ENCODE data around the gene TRAPPC12.

Gene TRAPPC12

DNA sequence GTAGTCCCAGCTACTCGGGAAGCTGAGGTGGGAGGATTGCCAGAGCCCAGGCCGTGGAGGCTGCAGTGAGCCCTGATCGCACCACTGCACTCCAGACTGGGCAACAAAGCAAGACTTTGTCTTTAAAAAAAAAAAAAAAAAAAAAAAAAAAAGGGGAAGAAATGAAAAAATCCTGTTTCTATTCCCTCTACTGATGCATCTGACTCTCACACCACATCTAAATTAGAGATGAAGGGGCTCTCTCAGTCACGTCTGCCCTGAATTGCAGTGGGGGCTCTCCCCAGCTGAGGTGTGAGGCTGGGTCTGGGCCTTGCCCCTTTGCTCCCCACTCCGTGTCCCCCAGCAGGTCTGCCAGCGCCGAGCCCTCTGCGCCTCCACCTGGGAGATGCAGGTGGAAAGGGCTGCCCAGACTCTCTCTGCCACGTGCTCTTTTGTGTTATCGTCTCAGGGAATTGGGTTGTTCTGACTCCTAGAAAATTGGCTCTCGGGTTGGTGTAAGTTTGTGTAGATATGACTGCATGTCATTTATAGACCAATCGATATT lies 30.2 kb downstream of the TRAPPC12 start:
- no peak for DNase-seq

- no peak for DNase-seq
These were observed 31.6 kb downstream of the TRAPPC12 start for GRCh38 chr2:3411103-3411502.

- DNase-seq, result no peak
These were observed 34.2 kb downstream of the TRAPPC12 start for GRCh38 chr2:3413697-3414096.

DNA sequence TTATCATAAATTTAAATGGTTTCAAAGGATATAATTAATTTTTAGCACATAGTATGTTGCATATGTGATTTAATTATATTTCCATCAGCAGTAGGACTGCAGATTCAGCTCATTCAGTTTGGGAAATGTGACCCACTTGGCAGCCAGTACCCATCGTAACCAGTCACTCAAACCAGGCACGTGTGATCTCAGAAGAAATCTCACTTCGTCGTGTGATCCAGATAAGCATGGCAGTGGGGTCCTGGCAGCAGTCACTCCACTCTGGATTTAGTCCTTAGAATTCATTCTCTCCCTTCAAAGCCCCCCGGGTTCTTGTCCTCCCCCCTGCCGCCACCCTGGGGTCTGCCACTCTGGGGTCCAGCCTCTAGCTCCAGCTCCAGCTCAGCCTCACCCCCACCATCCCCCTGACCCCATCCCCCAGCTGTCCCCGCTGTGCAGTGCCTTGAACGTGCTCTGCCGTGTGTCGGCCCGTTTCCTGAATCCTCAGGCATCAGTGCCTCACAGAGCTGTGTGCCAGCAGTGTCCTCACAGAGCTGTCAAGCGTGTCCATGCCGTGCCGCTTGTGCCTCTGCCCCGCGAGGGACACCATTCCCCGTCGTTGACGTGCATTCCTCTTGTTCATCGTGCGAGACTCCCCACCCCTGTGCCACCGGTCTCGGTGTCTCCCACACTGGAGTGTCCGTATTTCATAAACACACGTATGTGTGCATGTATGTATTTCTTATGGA lies 34.8 kb downstream of the TRAPPC12 start:
- DNase-seq, result no peak

DNA sequence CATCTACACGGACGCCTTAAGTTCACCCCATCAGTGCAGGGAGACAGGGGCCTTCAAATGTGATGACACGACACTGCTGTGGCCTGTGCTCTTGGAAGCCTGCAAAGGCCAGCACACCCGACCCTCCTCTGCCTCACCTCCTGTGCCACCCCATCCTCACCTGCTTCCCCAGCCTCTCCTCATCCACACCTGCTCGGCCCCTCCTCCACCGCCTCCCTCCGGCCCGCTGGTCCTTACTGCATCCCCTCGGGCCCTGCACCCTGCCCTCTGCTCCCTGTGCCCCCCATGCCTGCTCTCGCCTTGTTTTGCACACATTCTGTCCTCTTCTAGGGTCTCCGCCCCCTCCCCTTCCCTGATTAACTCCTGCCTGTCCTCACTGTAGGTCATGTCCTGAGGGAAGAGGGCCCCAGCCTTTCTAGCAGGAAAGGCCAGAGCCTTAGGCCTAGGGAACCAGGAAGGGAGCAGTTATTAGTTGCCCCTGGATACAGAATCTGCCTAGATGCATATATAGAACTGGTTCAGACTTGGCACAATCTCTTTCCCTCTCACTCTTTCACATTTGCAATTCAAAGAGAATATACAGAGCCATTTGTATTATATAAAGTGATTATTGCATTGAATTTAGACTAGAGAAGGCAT lies 39.4 kb downstream of the TRAPPC12 start:
- DNase-seq, result no peak

DNA sequence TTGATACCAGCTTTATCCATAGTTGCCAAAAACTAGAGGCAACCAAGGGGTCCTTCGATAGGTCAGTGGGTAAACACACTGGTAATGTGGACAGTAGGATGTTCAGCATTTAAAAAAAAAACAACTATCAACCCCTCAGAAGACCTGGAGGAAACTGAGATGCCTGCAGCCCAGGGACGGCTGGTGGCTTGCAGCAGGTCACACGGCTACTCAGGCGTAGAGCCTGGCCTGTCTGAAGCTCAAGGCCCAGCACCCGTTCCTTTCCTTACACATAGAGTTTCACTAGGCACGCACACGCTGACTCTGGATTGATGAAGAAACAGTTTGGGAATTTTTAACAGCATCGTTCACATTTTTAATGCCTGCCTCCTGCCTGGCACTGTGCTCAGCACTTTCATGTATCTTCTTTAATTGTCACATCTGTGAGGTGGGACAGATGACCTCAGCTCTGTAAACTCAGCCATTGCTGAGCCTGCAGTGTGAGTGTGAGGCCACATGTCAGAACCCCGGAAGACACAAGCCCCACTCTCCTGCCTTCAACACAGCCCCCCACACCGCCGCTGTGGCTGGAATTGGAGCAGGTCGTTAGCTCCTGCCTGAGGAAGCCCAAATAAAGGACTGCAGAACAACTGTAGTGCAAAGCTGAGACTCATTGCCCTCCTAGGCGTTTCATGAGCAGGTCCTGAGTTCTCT lies 40.7 kb downstream of the TRAPPC12 start:
- DNase-seq, result no peak

DNA sequence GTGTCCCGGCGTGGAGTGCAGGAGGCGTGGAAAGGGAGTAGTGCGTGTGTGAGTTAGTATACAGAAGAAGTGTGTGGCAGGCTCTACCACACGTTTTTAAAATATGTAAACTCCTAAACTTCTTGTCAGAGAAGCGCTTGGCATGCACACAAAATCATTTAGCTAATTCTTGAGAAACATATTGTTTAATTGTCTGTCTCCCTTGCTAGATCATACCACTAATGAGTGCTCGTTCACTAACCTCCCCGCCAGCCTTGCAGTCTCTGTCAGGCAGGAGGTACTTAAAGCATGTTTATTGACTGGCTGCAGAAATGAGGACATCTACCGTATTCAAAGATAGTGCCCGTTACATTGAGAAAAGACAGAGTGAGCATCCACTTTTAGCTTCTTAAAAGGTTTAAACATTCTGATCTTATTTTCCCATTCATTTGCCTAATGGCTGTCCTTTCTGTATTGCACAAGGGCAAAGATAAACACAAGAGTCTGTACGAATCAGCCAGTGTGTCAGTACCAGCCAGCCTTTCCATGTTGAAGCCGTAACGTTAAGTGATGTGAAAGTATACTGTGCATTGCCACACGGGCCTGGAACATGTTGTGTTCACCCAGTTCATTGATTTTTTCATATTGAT lies 41.4 kb downstream of the TRAPPC12 start:
- DNase-seq, result no peak

GRCh38 chr2:3421580-3421979 lies 42.1 kb downstream of the TRAPPC12 start:
- no peak for DNase-seq

DNA sequence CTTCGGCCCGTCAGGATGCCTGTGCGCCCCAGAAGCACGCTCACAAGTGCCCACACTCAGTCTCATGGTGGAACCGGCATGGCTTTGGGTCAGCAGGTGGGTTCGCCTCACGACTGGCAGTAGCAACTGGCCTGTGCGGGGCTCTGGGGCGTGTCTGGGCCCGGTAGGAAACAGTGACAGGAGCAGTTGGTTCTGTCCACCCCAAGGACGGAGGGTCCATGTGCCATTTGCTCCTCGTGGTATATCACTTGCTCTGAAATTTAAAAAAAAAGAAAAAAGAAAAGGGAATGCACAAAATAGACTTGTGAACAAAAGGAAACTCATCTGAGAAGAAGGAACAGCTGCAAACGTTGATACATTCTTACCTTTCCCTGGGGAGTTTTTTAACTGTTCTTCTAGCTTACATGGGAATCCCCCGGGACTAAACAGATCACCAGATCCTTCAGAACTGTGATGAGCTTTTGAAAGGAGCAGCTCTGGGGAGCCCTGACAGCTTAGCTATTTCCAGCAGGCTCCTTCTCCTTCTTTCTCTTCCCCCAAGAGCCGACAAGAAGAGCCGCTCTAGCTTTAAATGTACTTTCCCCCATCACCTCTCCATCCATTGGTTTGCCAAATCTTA lies 42.8 kb downstream of the TRAPPC12 start:
- no peak for DNase-seq

GRCh38 chr2:3423492-3424170 lies 44.1 kb downstream of the TRAPPC12 start:
- DNase-seq, result peak; percentile 71

DNA sequence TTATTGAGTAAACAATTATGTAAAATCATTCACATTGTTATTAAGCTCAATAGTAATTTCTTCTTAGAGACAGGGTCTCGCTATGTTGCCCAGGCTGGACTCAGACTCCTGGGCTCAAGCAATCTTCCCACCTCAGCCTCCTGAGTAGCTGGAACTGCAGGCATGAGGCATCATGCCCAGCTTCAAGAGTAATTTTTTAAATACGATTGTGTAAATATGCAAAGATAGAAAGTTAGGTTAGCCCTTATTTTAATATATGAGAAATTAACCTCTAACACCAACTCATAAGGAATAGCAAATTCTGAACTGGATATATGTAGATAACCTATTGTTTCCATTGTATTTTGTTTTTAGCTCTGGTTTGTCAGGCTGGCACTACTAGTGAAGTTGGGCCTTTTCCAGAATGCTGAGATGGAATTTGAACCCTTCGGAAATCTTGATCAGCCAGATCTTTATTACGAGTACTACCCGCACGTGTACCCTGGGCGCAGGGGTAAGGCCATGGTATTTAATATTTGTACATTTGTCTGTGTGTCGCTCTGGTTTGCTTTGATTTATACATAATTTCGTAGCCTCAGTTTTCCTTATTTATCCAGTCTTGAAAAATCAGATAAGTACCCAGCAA lies 44.8 kb downstream of the TRAPPC12 start:
- no peak for DNase-seq

- no peak for DNase-seq
These were observed 47.1 kb downstream of the TRAPPC12 start for GRCh38 chr2:3426615-3427014.

DNA sequence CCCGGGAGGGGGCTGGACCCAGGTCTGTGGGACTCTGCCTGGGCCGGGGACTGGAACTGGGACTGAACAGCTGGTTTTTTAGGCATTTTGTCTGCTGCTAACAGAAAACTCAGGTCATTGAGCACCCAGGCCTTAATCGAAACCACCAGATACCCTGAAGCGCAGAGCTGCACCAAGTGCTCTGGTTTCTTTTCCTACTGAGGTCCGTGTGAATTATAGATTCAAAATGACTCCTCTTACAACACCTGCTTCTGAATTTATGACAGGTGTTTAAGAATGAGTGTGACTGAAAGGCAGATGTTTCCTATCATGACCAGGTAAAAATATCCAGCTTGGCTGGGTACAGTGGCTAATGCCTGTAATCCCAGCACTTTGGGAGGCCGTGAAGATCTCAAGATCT lies 47.8 kb downstream of the TRAPPC12 start:
- no peak for DNase-seq

GRCh38 chr2:3428577-3428976 lies 49.1 kb downstream of the TRAPPC12 start:
- no peak for DNase-seq

GRCh38 chr2:3429066-3429610 lies 49.6 kb downstream of the TRAPPC12 start:
- DNase-seq, result no peak

DNA sequence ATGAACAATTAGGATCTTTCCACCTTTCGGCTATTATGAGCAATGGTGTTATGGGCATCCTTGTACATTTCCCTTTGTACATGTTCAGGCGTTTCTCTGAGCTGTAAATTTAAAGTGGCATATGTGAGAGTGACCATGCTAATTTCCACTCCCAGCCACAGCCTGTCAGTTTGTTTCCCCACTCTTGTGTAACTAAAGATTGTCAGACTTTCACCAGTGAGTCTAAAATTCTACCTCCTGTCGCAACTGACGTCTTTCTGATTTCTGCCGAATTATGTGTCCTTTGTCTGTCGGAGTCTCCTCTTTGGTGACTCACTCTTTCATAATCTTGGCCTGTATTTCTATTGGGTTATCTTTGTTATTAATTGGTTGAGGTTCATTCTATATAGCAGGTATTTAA lies 50.7 kb downstream of the TRAPPC12 start:
- no peak for DNase-seq

GRCh38 chr2:3430740-3431490 lies 51.4 kb downstream of the TRAPPC12 start:
- no peak for DNase-seq

DNA sequence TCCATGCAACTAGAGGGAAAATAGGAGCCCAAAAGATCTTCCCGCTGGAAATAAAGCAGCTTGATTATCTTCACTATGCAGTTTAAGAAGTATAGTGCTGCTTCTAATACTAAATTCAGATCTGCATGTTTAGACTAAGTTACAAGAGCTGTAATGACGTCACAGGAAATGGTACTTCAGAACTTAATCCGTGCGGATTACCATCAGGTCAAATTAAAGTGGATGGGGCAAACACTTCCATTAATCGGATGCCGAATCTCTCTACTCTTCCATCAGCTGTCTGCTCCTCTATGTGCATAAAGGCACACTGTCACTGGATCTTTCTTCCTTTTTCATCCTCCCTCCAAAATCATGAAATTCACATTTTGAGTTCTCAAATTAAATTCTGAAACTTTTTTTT lies 52.6 kb downstream of the TRAPPC12 start:
- DNase-seq, result no peak

DNA sequence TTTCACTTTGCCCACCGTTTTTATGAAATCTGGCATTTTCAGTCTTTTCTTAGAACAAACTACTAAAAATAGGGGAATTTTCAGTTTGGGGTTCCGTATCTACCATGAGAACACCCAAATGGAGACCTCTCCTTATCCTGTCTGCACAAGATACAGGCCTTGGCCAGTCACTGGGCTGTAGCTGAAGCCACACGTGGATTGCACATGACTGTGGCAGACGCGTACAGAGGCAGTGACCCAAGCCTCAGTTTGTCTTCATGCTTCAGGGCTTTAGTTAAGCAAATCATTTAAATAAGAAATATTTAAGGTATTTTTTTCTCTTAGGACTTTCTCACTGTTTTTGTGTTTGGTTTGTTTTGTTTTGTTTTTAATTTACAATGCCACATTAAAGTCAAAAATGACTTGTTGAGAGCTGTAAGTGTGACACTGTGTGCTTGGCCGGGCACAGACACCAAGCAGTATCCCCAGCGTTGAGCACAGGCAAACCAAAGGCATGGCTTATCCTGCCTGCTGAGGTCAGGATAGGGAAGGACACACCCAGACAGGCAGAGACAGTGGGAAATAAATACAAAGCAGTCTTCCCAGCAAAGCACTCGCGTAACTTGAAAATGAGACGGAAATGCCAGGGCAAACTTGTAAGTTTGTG lies 53.3 kb downstream of the TRAPPC12 start:
- no peak for DNase-seq

GRCh38 chr2:3433339-3433699 lies 53.8 kb downstream of the TRAPPC12 start:
- no peak for DNase-seq
